ENCODE data around the gene TMSB4Y. TPM values are rescaled to one million over a fixed set of nuclear protein-coding genes. Genes with fewer than 3 reads are reported as not detected.

TMSB4Y gene
- total RNA-seq (1 to 10 TPM in 2 of 4 donors, not detected in 2; 2.9 to 3.0 TPM), polyA plus RNA-seq (1 to 10 TPM in 2 of 3 donors, not detected in 1; 8.6 to 9.5 TPM)

- peak within 1 kb of the TSS in 2 of 4 donors; percentile 52 to 53 for H3K4me3 ChIP-seq
- DNase-seq, result no peak
- H3K4me1 ChIP-seq, result peaks cover 0 to 15% (median 0%) of the 10 kb centered on the region in 4 donors
- TF ChIP-seq CTCF (IDR thresholded peaks at IDR 0.05) (no peak), POLR2A (IDR thresholded peaks at IDR 0.05) (no peak), POLR2AphosphoS5 (IDR thresholded peaks at IDR 0.05) (no peak), EP300 (IDR thresholded peaks at IDR 0.05) (no peak)
- no peaks in the 10 kb centered on the region for H3K27me3 ChIP-seq
- H3K9me3 ChIP-seq, result no peaks in the 10 kb centered on the region
- no peaks in the 10 kb centered on the region for H3K36me3 ChIP-seq
- WGBS, 2 donors, result 0 to 1% methylated on average over 28 of the region's 28 CpGs
- peak within 1 kb of the TSS in 2 of 4 donors; percentile 79 to 89 for H3K27ac ChIP-seq
- intact Hi-C loops (cut with DNase I), result no loop called here
Measured at GRCh38 chrY:13703568-13703968, at the start of gene TMSB4Y. Gene TMSB4Y, plus strand, starts transcription at chrY:13703899.

- Histone ChIP-seq H3K27ac (no peak overlapping the region), H3K9me3 (no peaks in the 10 kb centered on the region), H3K27me3 (no peaks in the 10 kb centered on the region), H3K4me1 (no peaks in the 10 kb centered on the region), H3K4me3 (no peak overlapping the region), H3K36me3 (no peaks in the 10 kb centered on the region)
- no peak for TF ChIP-seq POLR2AphosphoS5 (IDR thresholded peaks at IDR 0.05)
- TF ChIP-seq CTCF (IDR thresholded peaks at IDR 0.05), result no peak
- TF ChIP-seq EP300 (IDR thresholded peaks at IDR 0.05), result no peak
- no peak for TF ChIP-seq POLR2A (IDR thresholded peaks at IDR 0.05)
- DNase-seq, result no peak
- WGBS, 2 donors, result 90 to 92% methylated on average over 1 of the region's 1 CpG
- intact Hi-C loops (cut with DNase I), result no loop called here
Measured at GRCh38 chrY:13664162-13664561, 39.5 kb upstream of the TMSB4Y start.

- no peaks in the 10 kb centered on the region for H3K4me1 ChIP-seq
- no peaks in the 10 kb centered on the region for H3K36me3 ChIP-seq
- H3K9me3 ChIP-seq, result no peaks in the 10 kb centered on the region
- no peak for DNase-seq
- 78 to 92% methylated on average over 2 of the region's 2 CpGs for WGBS, 2 donors
- H3K27me3 ChIP-seq, result no peaks in the 10 kb centered on the region
- H3K4me3 ChIP-seq, result no peak overlapping the region
- no peak overlapping the region for H3K27ac ChIP-seq
- no peak for TF ChIP-seq EP300 (IDR thresholded peaks at IDR 0.05)
- intact Hi-C loops (cut with DNase I), result no loop called here
Measured at GRCh38 chrY:13671122-13671521, 32.6 kb upstream of the TMSB4Y start.

DNA sequence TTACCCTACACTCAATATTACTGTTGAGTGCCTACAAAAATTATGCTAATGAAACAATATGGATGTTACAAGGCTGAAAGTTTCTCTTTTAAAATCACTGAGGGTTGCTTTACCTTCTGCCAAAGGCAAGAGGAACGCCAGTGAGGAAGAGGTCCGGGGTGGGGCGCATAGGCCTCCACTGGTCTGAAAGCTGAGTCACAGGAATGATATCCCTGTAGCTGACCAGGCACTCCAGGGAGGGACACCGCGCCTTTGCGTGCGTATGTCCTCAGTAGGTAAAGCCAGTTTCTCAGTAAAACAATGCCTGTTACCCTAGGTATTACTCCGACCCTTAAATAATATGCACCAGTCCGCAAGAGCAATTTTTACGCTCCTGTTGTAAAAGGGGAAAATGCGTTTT lies 1.4 kb upstream of the TMSB4Y start:
- Histone ChIP-seq H3K4me1 (peaks cover 0 to 15% (median 0%) of the 10 kb centered on the region in 4 donors), H3K4me3 (no peak overlapping the region), H3K27me3 (no peaks in the 10 kb centered on the region), H3K36me3 (no peaks in the 10 kb centered on the region), H3K9me3 (no peaks in the 10 kb centered on the region), H3K27ac (peak overlapping the region in 1 of 4 donors; percentile 79)
- no peak for DNase-seq
- intact Hi-C loops (cut with DNase I), result no loop called here
- TF ChIP-seq POLR2AphosphoS5 (IDR thresholded peaks at IDR 0.05) (no peak), CTCF (IDR thresholded peaks at IDR 0.05) (no peak), EP300 (IDR thresholded peaks at IDR 0.05) (no peak), POLR2A (IDR thresholded peaks at IDR 0.05) (no peak)
- 34 to 82% methylated on average over 11 of the region's 11 CpGs for WGBS, 2 donors

DNA sequence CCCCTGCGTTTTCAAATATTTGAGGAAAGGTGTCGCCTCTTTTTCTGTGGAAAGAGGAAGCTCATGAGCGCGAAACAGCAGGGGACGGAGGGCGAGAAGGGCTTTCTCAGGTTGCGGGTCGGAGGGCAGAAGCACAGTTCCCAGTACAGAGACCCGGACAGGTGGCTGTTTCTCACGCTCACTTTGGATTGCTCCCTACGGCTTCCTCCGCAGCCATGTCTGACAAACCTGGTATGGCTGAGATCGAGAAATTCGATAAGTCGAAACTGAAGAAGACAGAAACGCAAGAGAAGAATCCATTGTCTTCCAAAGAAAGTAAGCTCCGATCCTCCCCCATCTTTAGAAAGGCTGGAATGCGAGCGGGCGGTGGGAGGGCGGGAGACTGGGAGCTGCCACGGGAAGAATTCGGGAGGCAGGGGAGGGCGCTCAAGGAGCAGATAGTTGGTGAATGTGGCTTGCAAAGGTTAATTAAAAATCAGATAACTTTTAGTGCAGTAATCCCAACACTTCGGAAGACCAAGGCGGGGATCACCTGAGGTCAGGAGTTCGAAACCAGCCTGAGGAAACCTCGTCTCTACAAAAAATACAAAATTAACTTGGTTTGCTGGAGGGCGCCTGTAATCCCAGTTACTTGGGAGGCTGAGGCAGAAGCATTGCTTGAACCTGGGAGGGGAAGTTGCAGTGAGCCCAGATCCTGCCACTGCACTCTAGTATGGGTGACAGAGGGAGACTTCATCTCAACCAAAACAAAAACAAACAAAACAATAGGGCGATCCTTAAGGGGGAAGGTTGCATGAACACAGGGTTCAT lies 627 bp downstream of the TMSB4Y start:
- H3K36me3 ChIP-seq, result no peaks in the 10 kb centered on the region
- peaks cover 0 to 15% (median 0%) of the 10 kb centered on the region in 4 donors for H3K4me1 ChIP-seq
- H3K9me3 ChIP-seq, result no peaks in the 10 kb centered on the region
- 0% methylated on average over 30 of the region's 30 CpGs for WGBS, 2 donors
- H3K4me3 ChIP-seq, result peak overlapping the region in 2 of 4 donors; percentile 52 to 53
- peak overlapping the region in 2 of 4 donors; percentile 79 to 89 for H3K27ac ChIP-seq
- TF ChIP-seq POLR2AphosphoS5 (IDR thresholded peaks at IDR 0.05), result no peak
- no peak for TF ChIP-seq CTCF (IDR thresholded peaks at IDR 0.05)
- no peak for TF ChIP-seq POLR2A (IDR thresholded peaks at IDR 0.05)
- no peak for TF ChIP-seq EP300 (IDR thresholded peaks at IDR 0.05)
- DNase-seq, result no peak
- intact Hi-C loops (cut with DNase I), result no loop called here
- no peaks in the 10 kb centered on the region for H3K27me3 ChIP-seq

Data from sigmoid colon (tissue), 7 donors.